Inferior parietal cortex (tissue), 1 donor: ENCODE data around the gene METTL15.
"Not testable (repeated sequence)": the region's sequence is repeated elsewhere in the genome, so short reads cannot be mapped to it uniquely, and the experiment has no call there.

Source experiments
- DNase-seq: peaks from one replicate; pipeline ENCODE4 v3.0.0-alpha.2; 2016; ENCODE audit errors: extremely low spot score

The METTL15 gene

GRCh38 chr11:28296426-28296825 is 188.2 kb downstream of the METTL15 start:
- no peak for DNase-seq

GRCh38 chr11:28298209-28298608 is 190.0 kb downstream of the METTL15 start:
- no peak for DNase-seq

- no peak for DNase-seq
Measured at GRCh38 chr11:28303477-28304191, 195.4 kb downstream of the METTL15 start.

GRCh38 chr11:28315440-28315839 is 207.3 kb downstream of the METTL15 start:
- no peak for DNase-seq

GRCh38 chr11:28318871-28319270 is 210.7 kb downstream of the METTL15 start:
- no peak for DNase-seq

- no peak for DNase-seq
Measured at GRCh38 chr11:28323621-28324020, 215.4 kb downstream of the METTL15 start.

- DNase-seq, result not testable (repeated sequence)
Measured at GRCh38 chr11:28332393-28332792, 224.2 kb downstream of the METTL15 start.

- no peak for DNase-seq
Measured at GRCh38 chr11:28337701-28338100, 229.5 kb downstream of the METTL15 start.

GRCh38 chr11:28338371-28338770 is 230.2 kb downstream of the METTL15 start:
- DNase-seq, result no peak

- no peak for DNase-seq
Measured at GRCh38 chr11:28339488-28339887, 231.3 kb downstream of the METTL15 start.

- DNase-seq, result no peak
Measured at GRCh38 chr11:28342716-28343115, 234.5 kb downstream of the METTL15 start.

- DNase-seq, result peak; percentile 15
Measured at GRCh38 chr11:28343304-28344233, 235.4 kb downstream of the METTL15 start.

GRCh38 chr11:28346209-28346608 is 238.0 kb downstream of the METTL15 start:
- DNase-seq, result no peak

- no peak for DNase-seq
Measured at GRCh38 chr11:28346721-28347120, 238.5 kb downstream of the METTL15 start.

- DNase-seq, result no peak
Measured at GRCh38 chr11:28347371-28347770, 239.2 kb downstream of the METTL15 start.

GRCh38 chr11:28350216-28350615 is 242.0 kb downstream of the METTL15 start:
- DNase-seq, result no peak

GRCh38 chr11:28353991-28354390 is 245.8 kb downstream of the METTL15 start:
- no peak for DNase-seq

GRCh38 chr11:28366549-28367346 is 258.6 kb downstream of the METTL15 start:
- no peak for DNase-seq

GRCh38 chr11:28378095-28378494 is 269.9 kb downstream of the METTL15 start:
- not testable (repeated sequence) for DNase-seq
